ENCODE measurements around the gene INVS.
"Not testable (repeated sequence)": the region's sequence is repeated elsewhere in the genome, so short reads cannot be mapped to it uniquely, and the experiment has no call there.

DNA sequence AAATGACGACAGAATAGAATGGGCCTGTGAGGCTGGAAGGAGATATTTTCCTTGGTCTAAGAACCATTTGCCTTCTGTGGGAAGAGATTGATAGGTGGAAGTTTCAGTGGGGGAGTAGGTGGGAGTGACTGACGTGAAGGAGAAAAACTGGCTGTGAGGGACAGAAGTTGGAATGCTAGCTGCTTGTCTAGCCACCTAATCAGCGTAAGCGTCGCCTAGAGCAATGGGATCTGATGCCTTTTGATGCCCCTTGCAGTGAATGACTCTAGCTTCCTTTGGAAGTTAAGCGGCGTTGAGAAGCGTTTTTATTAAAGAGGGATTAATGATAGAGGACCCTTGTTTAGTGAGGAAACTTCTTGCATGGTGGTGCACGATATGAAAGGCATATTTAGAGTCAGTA is 42.8 kb downstream of the INVS start:
- not testable (repeated sequence) for TF ChIP-seq POLR2AphosphoS5 (IDR thresholded peaks at IDR 0.05; ENCODE audit: low read depth); STAT1 (IDR thresholded peaks at IDR 0.05; ENCODE audit: unreplicated experiment); EZH2 (IDR thresholded peaks at IDR 0.05; ENCODE audit: low read depth, unreplicated experiment); EZH2phosphoT487 (IDR thresholded peaks at IDR 0.05; ENCODE audit: unreplicated experiment); ZNF114 (CRISPR knock-in tag; IDR thresholded peaks at IDR 0.05)
- TF ChIP-seq, protein P1, sequence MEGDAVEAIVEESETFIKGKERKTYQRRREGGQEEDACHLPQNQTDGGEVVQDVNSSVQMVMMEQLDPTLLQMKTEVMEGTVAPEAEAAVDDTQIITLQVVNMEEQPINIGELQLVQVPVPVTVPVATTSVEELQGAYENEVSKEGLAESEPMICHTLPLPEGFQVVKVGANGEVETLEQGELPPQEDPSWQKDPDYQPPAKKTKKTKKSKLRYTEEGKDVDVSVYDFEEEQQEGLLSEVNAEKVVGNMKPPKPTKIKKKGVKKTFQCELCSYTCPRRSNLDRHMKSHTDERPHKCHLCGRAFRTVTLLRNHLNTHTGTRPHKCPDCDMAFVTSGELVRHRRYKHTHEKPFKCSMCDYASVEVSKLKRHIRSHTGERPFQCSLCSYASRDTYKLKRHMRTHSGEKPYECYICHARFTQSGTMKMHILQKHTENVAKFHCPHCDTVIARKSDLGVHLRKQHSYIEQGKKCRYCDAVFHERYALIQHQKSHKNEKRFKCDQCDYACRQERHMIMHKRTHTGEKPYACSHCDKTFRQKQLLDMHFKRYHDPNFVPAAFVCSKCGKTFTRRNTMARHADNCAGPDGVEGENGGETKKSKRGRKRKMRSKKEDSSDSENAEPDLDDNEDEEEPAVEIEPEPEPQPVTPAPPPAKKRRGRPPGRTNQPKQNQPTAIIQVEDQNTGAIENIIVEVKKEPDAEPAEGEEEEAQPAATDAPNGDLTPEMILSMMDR (conservative IDR thresholded peaks at IDR 0.05; ENCODE audit: low read depth in 2 of 2), result not testable (repeated sequence)
- TF ChIP-seq, protein P2, sequence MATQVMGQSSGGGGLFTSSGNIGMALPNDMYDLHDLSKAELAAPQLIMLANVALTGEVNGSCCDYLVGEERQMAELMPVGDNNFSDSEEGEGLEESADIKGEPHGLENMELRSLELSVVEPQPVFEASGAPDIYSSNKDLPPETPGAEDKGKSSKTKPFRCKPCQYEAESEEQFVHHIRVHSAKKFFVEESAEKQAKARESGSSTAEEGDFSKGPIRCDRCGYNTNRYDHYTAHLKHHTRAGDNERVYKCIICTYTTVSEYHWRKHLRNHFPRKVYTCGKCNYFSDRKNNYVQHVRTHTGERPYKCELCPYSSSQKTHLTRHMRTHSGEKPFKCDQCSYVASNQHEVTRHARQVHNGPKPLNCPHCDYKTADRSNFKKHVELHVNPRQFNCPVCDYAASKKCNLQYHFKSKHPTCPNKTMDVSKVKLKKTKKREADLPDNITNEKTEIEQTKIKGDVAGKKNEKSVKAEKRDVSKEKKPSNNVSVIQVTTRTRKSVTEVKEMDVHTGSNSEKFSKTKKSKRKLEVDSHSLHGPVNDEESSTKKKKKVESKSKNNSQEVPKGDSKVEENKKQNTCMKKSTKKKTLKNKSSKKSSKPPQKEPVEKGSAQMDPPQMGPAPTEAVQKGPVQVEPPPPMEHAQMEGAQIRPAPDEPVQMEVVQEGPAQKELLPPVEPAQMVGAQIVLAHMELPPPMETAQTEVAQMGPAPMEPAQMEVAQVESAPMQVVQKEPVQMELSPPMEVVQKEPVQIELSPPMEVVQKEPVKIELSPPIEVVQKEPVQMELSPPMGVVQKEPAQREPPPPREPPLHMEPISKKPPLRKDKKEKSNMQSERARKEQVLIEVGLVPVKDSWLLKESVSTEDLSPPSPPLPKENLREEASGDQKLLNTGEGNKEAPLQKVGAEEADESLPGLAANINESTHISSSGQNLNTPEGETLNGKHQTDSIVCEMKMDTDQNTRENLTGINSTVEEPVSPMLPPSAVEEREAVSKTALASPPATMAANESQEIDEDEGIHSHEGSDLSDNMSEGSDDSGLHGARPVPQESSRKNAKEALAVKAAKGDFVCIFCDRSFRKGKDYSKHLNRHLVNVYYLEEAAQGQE (IDR thresholded peaks at IDR 0.05; ENCODE audit: unreplicated experiment), result not testable (repeated sequence)

Measured in GM23338 (cell line).